HG02970 (cell line): ENCODE results near the gene PRDM11.

ENCODE experiments used
- ATAC-seq: cut with Tn5 transposase; IDR thresholded peaks from one replicate; pipeline ENCODE4 v1.9.1; 2021; ENCODE audit warnings: mild to moderate bottlenecking, moderate library complexity, moderate number of reproducible peaks; ENCODE audit not compliant: unreplicated experiment, low FRiP score

Gene PRDM11

GRCh38 chr11:45253640-45254039 is 107.2 kb downstream of the PRDM11 start:
- no peak for ATAC-seq

GRCh38 chr11:45254070-45254469 is 107.6 kb downstream of the PRDM11 start:
- ATAC-seq, result no peak

DNA sequence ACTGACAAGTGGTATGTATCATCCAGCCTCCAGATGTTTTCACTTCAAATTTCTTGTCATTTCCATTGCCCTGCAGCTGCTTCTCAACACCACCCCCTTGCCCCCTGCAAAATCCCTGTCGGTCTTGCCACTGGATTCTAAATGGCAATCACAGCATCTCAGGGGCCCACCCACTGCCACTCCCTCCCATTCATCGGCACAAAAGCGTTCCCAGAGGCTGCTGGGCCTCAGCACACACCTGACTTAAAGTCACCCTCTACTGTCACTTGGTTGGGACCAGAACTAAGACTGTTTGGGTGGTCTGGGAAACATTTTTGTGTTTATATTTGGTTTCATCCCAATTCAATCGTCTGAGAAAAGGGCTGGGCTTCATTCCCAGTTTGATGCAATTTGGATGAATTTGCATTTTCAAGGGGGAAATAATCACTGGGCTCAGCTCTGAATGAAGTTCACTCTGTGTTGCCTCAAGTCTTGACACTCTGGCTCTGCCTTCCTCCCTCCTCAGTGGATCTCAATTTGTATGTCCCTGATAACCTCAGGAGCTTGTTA is 112.6 kb downstream of the PRDM11 start:
- ATAC-seq, result no peak

GRCh38 chr11:45259592-45259991 is 113.2 kb downstream of the PRDM11 start:
- ATAC-seq, result no peak

DNA sequence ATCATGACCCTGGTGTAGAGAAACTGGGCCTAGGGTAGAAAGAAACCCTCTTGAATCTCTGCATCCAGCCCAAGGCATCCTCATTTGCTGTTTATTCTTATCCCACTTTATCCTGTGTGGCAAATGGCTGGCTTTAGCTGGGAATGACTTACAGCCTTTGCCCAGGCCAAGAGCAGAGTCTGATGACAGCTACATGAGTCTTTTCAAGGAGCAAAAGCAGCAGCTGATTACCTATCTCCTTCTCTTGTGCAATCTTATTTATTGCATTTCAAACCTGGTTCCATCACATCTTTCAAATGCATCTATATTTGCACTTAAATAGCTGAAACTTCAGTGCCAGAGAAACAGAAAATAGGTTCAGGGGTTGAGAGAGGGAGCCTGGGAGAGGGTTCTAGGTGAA is 113.6 kb downstream of the PRDM11 start:
- ATAC-seq, result no peak

GRCh38 chr11:45262900-45263299 is 116.5 kb downstream of the PRDM11 start:
- no peak for ATAC-seq

GRCh38 chr11:45263773-45264172 is 117.3 kb downstream of the PRDM11 start:
- ATAC-seq, result no peak

DNA sequence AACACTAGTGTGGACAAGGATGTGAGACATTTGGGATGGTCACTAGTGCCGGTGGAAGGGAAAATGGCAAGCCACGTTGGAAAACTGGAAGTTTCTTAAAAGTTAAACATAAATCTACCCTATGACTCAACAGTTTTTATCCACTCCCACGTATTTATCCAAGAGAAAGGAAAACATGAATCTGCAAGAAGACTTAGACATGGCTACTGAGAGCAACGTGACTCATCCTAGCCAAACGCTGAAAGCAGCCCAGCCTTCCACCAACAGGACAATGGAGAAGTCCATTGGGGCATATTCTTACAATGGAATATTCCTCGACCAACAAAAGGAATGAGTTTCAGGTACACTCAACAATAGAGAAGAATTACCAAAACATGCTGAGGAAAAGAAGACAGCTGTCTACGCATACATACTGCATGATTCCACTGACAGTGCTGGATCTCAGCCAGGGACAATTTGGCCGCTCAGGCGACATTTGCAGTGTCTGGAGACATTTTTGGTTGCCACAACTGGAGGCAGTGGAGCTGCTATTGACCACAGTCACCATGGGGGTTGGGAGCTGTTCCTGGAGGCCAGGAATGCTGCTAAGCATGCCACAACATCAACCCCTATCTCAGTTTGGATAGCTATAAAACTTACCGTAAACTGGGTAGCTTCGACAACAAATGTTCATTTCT is 118.5 kb downstream of the PRDM11 start:
- no peak for ATAC-seq

DNA sequence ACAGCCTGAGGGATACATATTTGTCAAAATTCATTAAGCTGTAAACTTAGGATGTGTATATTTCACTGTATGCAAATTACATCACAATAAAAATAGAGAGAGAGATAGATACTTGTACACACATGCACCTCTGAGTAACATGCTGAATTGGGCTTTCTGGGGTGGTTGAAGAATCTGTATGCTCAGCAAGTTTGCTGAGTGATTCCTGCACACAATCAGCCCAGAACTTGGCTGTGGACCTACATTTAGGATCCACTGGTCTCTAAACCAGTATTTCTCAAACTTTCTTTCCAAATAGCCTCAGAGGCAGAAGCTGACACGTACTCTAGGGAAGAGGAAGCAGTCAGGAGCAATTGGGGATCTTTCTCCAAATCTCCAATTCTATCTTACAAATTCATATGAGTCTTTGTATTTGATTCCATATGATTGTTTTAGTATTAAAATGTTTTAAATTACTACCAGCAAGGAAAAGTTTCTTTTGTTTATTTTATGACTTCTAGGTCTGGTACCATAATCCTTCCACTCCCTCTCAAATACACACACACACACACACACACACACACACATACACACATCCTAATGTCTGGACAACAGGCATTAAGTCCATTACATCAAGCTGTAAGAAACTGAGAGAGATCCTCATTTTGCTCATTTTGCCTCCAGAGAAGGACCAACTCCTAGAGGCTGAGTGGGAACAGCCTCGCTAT is 119.7 kb downstream of the PRDM11 start:
- ATAC-seq, result no peak

GRCh38 chr11:45266676-45267020 is 120.2 kb downstream of the PRDM11 start:
- no peak for ATAC-seq

DNA sequence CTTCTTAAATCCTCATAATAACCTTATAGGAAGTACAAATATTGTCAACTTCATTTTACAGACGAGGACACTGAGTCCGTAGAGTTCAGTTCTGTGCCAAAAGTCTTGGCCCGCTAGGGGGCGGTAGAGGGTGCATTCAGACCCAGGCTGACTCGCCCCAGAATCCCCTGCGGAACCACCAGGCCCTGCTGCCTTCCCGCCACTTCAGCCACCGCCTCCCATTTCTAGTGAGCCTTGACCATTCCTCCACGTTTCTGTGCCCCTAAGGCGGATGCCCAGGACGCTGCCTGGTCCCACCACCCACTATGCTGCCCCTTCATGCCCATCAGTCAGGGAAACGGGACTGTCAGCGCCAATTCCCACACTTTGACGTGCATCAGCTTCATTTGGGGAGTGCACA is 120.6 kb downstream of the PRDM11 start:
- no peak for ATAC-seq

DNA sequence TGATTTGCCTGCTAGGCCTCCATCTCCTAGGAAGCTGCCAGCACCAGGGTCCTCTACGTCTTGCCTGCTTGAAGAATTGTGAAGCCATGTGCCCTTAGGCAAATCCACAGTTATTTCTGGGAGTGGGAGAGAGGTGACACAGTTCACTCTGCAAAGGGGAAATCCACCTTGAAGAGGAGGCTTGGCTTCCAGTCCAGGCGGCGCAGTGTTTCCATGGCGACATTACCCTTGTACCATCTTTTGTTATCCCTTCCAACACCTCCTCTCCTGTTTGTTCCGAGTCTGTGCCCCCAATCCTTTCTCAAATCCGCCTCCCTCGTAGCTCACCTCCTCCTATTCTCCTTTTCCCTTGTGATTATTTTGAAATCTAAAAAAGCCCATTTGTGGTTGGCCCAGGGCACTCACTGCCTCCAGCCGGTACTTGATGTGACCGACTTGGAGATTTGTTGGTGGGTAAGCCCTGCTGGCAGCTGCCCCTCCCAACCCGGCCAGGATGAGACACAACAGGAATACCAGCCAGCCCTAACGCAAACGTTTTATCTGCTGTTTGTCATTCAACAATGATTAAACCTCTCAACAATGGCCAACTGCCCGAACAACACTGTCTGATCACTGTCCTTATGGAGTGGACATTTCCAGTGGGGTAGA is 121.3 kb downstream of the PRDM11 start:
- no peak for ATAC-seq

- ATAC-seq, result no peak
Measured at GRCh38 chr11:45269678-45270077, 123.2 kb downstream of the PRDM11 start.

DNA sequence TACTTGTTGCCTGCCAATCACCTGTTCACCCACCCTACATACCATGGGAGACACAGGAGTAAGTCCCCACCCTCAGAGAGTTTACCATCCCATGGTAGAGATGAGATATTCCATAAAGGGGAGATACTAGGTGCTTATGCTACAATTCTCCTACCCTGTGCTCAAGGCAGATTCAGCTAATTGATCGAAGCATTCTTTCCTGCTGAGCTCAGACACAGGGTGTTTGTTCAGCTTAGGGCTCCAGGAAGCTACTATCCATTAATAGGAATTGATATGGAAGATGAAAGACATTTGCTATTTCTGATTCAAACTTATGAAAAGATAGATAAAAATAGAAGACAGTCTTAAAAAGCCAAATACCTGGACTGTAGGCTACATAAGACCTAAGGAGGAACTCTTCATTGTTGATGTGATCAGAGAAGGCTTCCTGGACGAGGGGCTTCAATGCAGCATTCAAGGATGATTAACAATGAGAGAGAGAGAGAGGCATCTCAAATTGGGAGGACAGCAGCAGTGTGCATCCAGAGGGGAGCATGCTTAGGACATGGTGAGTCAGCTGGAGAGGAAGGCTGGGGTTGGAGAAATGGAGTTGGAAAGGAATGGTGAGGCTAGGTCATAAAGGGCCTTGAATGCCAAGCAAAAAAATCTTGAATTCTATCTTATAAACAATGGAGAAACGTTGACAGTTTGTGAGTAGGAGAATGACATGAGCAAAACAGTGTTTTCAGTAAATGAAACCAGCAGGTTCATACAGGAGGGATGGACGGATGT is 124.7 kb downstream of the PRDM11 start:
- no peak for ATAC-seq

DNA sequence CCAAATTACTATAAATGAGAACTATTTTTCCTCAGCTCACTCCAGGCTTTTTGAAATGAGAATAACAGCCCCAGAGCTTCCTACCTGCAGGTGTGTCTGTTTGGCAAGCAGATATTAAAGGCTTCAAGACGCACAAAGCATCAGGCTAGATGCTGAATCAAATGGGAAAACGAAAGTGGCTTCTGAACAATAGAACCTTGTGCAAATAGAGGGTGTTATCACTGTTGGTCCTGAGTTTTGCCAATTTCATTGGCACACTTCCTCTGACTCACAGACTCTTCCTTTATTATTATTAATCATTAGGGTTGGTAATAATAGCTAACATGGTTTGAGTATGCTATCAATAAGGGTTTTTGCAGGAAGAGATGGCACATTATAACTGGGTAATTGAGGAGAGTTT is 126.3 kb downstream of the PRDM11 start:
- no peak for ATAC-seq

- ATAC-seq, result no peak
Measured at GRCh38 chr11:45273509-45273908, 127.1 kb downstream of the PRDM11 start.

- ATAC-seq, result no peak
Measured at GRCh38 chr11:45274206-45274605, 127.8 kb downstream of the PRDM11 start.

DNA sequence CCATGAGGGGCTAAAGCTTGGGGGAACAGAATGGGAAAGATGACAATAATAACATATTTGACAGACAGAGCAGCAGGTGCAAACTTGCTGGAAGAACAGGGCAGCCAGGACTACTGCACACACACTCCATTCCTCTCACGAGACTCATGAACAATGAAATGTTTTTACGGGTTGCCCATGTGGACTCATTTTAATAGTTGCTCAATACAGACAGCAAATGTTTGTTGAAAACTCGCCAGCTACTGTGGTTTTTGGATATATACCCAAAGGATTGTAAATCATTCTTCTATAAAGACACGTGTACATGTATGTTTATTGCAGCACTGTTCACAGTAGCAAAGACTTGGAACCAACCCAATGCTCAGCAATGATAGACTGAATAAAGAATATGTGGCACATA is 129.4 kb downstream of the PRDM11 start:
- ATAC-seq, result no peak

DNA sequence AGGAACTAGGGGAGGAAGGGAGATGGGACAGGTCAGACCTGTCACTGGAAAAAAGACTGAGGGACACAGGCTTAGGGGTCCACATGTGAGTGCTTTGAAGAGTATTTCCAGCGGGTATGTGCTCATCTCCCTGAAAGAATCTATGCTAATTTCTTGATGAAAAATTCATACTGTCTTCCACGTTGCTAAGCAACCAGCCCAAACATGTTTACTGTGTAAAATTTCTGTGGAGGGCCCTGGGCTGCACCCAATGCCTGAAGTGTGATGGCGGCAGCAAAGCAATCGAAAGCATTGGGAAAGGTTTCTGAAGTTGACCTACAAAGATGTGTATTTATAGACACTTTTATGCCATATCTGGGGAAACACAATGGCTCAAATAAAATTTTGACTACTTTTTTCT is 132.3 kb downstream of the PRDM11 start:
- ATAC-seq, result no peak

DNA sequence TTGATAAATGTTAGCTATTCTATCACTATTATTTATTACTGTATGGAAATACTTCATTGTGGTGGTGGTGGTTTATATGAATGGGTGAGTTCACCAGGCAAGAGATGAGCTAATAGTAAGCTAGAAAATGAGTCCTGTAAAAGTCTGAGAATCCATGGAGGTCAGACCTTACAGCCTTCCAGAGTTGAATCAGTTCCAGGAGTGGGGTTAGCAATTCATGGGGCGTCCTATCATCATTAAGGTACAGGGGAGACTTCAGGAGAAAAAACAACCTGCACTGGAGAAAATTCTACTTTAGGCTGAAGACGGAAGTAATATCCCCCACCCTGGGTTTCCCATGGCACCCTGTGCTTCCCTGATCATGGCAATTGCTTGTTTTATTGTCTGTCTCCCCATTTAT is 133.2 kb downstream of the PRDM11 start:
- ATAC-seq, result no peak

DNA sequence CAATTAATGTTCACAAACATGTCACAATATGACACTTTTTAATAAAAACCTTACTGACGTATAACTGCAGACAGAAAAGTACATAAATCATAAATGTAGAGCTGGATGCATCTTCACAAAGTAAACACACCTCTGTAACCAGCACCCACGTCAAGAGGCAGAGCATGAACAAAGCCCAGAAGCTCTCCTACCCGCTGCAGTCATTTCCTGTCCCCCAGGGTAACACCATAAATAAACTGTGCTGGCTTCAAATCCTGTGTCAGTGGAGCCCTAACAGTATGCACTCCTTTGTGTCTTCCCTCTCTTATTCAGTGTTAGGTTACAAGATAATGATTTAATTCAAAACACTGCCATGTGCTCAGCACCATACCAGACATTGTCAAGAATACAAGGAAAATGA is 134.0 kb downstream of the PRDM11 start:
- no peak for ATAC-seq
